ENCODE results near the gene NPPB.
A peak's percentile ranks its signal among the peaks of the same experiment; 100 is the strongest.

NPPB gene

DNA sequence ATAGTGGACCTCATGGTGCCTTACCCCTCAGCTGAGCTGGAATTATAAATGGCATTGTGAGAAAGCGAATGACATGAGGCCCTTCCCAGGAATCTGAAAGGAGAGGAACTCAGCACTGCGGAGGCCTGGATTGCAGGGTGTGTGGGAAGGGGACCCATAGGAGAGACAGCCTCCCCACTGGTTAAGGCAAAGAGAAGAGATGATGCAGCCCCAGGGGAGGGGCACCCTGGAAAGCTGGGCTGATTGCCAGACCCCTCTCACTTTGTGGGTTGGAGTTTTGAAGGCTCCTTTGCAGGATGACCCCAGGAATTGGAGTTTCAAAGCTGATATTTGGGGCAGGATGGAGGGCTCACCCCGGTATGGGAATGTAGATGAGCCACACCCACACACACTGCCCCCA lies 2.0 kb downstream of the NPPB start:
- no peak for DNase-seq (ENCODE audit: low read depth)

DNA sequence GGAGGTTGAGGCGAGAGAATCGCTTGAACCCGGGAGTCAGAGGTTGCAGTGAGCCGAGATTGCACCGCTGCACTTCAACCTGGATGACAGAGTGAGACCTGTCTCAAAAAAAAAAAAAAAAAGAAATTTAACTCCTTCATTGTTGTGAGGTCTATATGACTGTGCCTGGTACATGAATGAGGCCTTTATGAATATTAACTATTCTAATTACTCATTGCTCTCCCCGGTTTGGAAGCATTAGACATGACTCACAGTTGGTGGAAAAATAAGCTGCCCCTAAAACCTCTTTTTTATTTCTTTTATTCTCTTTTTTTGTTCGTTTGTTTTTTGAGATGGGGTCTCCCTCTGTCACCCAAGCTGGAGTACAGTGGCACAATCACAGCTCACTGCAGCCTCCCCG lies 3.3 kb downstream of the NPPB start:
- DNase-seq (ENCODE audit: low read depth) = peak; percentile 15

DNA sequence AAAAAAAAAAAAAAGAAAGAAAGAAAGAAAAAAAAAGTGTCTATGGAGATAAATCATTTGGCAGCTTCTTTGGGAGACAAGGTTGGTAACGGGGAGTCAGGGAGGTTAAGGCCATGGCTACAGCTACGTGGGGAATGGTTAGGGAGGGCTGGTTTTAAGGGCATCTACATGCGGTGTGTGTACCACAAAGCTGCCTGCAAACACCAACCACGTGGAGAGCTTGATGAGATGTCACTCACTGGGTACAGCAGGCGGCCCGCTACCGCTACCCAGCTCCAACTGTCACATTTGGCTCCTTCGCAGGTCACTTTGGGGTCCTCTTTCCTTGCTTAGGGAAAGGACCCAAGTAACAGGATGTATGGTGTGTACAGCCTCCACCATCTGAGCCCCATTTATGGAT lies 4.2 kb downstream of the NPPB start:
- DNase-seq (ENCODE audit: low read depth) = no peak

DNA sequence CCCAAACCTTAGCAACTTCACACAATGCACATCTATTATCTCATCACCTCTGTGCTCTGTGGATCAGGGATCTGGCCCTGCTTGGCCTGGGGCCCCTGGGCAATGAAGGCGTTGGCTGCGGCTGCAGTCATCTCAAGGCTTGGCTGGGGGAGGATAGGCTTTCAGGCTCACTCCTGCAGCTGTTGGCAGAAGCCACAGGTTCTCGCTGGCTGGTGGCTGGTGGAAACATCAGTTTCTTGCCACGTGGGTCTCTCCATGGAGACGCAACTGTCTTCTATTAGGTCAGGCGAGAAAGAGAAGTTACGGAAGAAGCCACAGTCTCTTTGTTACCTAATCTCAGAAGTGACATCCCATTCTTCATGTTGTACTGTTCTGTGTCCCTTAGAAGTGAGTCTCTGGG lies 7.6 kb downstream of the NPPB start:
- DNase-seq (ENCODE audit: low read depth) = no peak

DNA sequence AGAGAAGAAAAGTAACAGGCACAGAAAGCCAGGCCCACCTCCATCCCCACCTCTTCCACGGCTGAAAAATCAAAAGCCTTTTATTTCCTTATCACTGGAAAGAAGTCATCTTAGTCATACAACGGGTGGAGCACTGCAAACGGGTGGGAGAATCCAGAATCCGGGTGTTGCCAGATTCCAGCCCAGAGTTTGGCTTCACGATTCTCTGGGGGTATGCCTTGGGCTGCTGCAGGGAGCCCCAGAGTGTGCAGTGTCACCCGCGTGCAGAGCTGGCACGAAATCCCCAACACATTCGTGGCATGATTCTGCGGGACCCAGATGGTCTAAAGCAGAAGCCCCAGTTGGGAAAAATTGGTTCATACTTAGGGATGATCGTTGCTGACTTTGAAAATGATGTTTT lies 8.6 kb downstream of the NPPB start:
- no peak for DNase-seq (ENCODE audit: low read depth)

DNA sequence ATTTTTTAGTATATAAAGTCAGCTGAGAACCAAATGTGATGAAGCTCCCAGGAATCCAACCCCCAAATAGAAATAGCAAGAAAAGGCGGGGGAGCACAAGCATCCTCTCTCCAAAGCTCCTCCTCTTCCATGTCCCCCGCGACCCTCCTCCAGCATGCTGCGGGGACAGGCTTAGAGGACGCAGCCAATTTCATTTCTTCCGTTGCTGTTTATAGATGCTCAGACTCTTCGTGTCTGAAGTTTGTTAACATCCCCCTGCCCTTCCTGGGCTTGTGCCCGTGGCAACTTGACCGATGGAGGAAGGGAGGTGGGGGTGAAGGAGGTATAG lies 10.4 kb downstream of the NPPB start:
- DNase-seq (ENCODE audit: low read depth) = no peak

DNA sequence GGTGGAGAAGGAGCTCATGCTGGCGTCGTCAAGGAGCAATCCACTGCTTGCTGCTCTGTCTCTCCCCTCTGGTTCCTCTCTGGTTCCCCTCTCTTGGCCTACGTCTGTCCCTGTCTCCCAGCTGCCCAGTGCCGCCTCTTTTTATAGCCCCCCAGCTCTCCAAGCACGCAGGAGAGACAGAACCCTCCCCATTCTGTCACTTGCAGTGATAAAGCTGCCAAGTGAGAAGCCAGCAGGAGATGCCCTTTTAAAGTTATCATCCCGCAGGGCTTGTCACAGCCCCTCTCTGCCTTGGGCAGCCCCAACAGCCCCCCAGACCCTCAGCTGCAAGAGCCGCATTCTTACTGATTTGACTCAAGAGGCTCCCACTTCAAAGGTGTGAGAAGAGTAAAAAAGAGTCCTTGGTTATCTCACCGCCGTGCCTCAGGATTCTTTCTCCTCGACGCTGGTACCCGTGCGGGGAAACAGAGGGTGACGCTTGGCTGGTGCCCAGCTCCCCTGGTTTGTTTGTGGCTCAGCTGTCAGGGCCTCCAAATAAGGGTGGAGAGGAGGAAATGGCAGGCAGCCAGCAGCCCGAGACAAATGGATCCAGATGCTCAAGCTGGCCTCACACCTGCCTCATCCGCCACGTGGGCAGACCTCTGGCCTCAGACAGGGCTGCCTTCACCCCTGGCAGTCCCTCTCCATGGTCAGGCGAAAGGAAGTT lies 10.9 kb downstream of the NPPB start, which contains the start of gene NPPA:
NPPA (minus strand) TSS at position 117 of the 706 bp plus-strand sequence; CDS start at position 18, 99 bp downstream.
- DNase-seq (ENCODE audit: low read depth) = no peak

DNA sequence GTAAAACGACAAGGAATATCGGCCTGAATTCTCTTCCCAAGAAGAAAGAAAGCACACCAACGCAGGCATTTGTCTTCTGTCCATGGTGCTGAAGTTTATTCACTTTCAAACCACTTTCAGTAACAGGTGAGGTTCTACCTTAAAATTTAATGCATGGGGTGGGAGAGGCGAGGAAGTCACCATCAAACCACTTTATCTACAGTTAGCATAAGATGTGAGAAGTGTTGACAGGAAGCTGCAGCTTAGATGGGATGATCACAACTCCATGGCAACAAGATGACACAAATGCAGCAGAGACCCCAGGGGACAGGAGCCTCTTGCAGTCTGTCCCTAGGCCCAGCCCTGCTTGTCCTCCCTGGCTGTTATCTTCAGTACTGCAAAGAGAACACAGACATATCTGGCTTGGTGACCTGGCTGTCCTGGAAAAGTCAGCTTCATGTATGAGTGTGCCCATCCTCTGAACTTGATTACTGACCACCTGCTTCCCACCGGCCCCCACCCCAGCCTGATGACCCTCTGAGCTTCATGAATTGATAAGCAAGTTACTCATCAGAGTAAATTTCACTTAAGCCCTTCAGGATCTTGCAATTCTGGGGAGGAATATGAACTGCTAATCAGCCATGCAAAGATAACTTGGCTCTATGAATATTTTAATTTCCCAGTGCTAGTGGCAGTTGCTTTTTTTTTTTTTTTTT lies 13.0 kb downstream of the NPPB start:
- DNase-seq (ENCODE audit: low read depth) = no peak

DNA sequence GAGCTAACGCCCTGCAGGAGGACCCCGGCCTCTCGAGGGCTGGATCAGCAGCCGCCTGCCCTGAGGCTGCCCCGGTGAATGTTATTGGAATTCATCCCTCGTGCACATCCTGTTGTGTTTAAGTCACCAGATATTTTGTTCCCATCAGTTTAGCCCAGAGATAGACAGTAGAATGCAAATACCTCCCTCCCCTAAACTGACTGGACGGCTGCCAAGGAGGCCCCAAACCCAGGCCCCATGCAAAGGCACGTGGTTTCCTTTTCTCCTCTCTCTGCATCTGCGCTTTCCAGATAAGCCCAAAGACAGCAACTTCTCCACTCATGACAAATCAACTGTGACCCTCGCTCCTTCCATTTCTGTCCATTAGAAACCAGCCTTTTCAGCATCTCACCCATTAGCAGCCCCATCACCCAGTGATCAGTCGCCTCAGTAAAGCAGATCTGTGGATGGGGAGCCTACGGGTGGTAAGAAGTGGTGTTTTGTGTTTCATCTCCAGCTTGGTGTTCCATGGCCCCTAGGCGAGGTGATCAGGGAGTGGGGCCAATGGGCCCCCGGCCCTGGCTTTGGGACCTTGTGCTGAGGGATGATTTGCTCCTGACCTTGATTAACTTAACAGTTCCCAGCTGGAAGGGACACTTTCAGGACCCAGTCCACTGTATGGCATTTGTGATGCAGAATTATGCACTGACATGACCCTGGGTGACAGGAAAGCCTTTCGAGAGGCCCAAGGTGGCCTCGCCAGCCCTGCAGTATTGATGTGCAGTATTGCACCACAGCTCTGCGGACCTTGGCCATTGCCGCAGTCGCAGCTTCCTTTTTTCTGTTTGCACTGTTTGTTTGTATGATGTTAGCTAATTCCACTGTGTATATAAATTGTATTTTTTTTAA lies 16.3 kb downstream of the NPPB start:
- no peak for DNase-seq (ENCODE audit: low read depth)

DNA sequence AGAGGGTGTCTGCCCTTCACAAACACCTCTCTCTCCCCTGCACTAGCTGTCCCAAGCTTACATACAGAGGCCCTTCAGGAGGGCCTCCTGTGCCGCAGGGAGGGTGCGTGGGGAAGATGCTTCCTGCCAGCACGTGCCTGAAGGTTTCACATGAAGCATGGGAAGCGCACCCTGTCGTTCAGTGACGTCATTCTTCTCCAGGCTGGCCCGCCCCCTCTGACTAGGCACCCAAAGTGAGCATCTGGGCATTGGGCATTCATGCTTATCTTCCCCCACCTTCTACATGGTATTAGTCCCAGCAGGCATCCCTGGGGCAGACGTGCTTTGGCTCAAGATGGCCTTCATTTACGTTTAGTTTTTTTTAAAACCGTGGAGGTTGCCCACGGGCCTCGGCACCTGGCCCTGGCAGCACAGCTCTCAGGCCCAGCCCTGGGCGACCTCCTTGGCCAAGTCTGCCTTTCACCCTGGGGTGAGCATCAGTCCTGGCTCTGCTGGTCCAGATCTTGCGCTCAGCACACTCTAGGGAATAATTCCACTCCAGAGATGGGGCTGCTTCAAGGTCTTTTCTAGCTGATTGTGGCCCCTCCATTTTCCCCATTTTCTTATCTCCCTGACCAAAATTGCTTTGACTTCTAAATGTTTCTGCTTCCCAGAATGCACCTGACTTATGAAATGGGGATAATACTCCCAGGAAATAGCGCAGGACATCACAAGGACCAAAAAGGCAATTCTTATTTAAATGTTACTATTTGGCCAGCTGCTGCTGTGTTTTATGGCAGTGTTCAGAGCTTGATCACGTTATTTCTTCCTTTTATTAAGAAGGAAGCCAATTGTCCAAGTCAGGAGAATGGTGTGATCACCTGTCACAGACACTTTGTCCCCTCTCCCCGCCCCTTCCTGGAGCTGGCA lies 17.2 kb downstream of the NPPB start:
- no peak for DNase-seq (ENCODE audit: low read depth)

DNA sequence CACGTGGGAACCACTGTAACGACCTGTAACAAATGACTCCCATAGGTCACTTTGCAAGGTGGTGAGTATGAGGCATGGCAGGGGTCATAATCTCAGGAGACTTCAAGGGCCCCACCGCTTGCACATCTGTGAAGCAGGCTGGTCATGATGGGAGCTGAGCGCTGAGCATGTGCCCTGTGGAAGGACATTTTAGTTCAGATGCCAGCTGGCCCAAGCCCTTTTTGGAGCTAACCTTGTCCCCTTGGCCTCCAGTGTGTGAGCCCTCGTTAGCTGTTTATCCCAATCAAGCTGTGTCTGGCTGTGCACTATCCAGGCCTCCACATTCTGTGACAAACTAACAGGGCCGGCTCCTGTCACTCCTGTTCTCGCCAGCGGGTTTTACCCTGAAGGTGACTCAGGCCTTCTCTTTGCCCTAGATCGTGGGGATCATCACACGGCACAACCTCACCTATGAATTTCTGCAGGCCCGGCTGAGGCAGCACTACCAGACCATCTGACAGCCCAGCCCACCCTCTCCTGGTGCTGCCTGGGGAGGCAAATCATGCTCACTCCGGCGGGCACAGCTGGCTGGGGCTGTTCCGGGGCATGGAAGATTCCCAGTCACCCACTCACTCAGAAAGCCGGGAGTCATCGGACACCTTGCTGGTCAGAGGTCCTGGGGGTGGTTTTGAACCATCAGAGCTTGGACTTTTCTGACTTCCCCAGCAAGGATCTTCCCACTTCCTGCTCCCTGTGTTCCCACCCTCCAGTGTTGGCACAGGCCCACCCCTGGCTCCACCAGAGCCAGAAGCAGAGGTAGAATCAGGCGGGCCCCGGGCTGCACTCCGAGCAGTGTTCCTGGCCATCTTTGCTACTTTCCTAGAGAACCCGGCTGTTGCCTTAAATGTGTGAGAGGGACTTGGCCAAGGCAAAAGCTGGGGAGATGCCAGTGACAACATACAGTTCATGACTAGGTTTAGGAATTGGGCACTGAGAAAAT lies 18.7 kb downstream of the NPPB start:
- DNase-seq (ENCODE audit: low read depth) = no peak

DNA sequence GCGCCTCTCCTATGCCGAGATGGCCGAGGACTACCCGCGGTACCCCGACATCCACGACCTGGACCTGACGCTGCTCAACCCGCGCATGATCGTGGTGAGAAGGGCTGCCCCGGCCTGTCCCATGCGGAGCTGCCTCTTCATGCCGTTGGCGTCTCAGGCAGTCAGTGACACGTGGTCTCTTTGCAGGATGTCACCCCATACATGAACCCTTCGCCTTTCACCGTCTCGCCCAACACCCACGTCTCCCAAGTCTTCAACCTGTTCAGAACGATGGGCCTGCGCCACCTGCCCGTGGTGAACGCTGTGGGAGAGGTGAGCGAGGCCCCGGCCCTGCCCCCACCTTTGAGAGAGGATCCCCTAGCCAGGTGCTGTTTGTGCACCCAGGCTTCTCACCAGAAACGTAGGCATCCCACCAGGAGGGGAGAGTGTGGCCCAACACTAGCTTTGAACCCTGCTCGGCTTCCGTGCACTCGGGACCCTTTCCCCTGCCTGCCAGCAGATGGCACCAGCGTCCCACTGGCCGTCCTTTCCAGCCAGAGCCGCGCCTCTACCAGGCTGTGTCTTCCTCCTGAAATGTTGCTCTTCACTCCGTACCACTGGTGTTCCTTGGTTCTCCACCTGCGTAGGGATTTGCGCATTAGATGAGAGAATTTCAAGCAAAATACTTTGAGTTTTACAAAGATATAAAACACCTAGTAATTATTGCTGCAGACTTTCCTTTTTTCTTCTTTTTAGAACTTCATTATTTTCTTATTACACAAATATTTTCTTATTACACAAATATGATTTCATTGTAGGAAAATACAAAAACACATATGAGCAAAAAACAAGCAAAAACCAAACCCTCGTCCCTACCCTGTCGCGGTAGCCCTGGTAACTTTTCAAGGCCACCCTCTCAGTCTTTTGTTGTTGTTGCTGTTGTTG lies 20.1 kb downstream of the NPPB start:
- peak; percentile 62 for DNase-seq (ENCODE audit: low read depth)

DNA sequence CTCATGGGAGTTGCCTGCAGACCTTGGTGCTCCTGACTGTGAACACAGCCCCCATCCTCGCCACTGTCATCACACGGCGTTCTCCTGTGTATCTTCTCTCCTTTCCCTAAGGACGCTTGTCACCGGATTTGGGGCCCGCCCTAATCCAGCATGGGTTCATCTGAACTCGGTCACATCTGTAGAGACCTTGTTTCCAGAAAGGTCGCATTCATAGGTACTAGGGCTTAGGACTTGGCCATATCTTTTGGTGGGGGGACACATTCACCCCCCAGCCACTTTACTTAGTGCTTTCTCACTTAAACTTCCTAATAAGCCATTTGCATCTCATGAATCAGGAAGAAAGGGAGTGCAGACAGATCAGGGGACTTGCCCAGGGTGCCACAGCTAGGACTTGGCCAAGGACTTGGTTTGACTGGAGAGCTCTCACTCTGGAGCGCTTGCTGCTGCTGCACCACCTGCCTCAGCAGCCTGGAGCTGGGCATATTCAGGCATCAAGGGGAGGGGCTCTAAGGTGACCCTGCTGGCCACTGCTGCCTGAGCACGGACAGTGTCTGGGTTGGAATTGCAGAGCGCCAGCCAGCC lies 20.9 kb downstream of the NPPB start:
- no peak for DNase-seq (ENCODE audit: low read depth)

DNA sequence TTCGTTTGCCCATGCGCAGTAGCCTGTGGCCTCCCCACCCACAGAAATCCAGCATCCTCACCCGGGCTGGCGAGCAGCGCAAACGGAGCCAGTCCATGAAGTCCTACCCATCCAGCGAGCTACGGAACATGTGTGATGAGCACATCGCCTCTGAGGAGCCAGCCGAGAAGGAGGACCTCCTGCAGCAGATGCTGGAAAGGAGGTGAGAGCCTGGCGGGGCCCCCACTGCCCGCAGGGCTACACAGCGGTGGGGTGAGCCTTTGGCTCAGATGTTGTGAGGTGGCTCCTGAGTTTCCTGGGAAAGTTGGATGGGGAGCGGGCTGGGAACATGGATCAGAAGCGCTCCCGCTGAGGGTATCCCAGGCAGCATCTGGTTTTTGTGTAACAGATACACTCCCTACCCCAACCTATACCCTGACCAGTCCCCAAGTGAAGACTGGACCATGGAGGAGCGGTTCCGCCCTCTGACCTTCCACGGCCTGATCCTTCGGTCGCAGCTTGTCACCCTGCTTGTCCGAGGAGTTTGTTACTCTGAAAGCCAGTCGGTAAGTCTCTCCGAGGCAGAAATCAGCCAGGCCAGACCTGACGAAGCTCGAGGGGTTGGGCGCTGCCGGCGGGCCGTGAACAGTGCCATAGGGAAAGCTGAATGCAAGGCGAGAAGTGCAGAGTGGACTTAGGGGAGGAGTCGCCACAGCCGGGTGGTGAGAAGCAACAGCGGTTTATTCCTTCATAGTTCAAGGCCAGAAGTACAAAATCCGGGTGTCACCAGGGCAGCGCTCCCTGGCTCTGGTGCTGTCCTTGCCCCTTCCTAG lies 21.6 kb downstream of the NPPB start:
- DNase-seq (ENCODE audit: low read depth) = no peak

DNA sequence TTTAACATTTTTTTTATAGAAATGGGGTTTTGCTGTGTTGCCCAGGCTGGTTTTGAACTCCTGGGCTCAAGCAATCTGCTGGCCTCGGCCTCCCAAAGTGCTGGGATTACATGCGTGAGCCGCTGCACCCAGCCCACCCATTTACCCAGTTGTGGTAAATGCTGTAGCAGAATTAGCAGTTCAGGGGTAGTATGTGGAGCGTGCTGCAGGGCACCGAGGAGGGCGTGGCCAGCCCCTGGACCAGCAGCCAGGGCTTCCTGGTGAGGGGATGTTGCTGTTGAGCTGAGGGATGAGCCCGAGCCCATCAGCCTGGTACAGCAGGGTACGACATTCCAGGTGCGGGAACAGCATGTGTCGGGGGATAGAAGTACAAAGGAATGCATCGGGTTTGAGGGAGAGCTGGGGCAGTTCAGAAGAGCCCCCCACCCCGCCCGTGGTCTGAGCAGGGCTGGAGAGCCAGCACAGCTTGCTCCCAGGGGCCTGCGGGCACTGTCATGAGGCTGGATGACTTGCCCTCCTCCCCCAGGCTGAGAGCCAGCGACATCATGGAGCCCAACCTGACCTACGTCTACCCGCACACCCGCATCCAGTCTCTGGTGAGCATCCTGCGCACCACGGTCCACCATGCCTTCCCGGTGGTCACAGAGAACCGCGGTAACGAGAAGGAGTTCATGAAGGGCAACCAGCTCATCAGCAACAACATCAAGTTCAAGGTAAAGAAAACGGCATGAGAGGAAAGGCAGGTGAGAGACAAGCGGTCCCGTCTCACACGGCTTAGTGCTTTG lies 23.1 kb downstream of the NPPB start:
- no peak for DNase-seq (ENCODE audit: low read depth)

DNA sequence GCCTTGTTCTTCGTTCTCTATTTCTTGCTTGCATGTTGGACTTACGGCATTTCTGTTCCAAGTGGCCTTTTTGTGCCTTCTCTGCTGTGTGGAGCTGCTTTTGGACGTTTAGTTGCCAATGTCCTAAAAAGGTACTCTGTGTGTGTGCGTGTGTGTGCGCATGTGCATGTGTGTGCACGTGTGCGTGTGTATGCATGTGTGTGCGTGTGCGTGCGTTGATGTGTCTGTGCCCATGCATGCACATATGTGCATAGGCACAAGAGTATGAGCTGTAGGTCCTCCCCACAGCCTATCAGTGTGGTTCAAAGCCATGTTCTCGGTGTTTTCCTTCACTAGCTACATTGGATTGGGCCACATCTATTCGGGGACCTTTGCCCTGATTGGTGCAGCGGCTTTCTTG lies 24.8 kb downstream of the NPPB start:
- no peak for DNase-seq (ENCODE audit: low read depth)

DNA sequence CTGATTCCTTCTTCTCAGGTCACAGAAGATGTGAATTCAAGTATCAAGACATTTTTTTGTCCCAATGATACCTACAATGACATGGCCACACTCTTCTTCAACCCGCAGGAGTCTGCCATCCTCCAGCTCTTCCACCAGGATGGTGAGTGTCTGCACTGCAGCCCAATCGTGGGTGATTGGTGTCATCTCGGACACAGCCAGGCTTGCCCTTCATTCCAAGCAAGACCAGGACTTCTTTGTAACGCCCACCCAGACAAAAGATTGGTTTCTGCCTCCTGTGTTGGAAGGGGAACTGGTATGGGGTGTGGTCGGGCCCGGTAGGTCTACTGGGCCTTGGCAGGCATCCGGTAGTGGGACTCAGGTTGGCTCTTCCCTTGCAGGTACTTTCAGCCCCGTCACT lies 25.2 kb downstream of the NPPB start:
- DNase-seq (ENCODE audit: low read depth) = no peak
